Activated CD4-positive, alpha-beta T cell treated with anti-CD3 and anti-CD28 coated beads for 24 hours (primary cell): ENCODE results near the gene PIGU.
"Not testable (repeated sequence)": the region's sequence is repeated elsewhere in the genome, so short reads cannot be mapped to it uniquely, and the experiment has no call there.

ENCODE experiments used
- DNase-seq, 2 donors: peaks; one replicate each; pipeline ENCODE4 v3.0.0-alpha.2; 2020; ENCODE audit warnings: low read depth in 2 of 2

Gene PIGU

GRCh38 chr20:34621383-34622367, 55.2 kb downstream of the PIGU start:
- DNase-seq: no peak

- DNase-seq: no peak
Observed at GRCh38 chr20:34621036-34621343, 55.9 kb downstream of the PIGU start.

- no peak for DNase-seq
Observed at GRCh38 chr20:34618676-34619075, 58.2 kb downstream of the PIGU start.

- DNase-seq: not testable (repeated sequence)
Observed at GRCh38 chr20:34616913-34617312, 60.0 kb downstream of the PIGU start.

- DNase-seq: no peak
Observed at GRCh38 chr20:34615477-34615876, 61.4 kb downstream of the PIGU start.

GRCh38 chr20:34611976-34612375, 64.9 kb downstream of the PIGU start:
- not testable (repeated sequence) for DNase-seq

- no peak for DNase-seq
Observed at GRCh38 chr20:34607066-34607465, 69.8 kb downstream of the PIGU start.

GRCh38 chr20:34604980-34605788, 71.7 kb downstream of the PIGU start:
- DNase-seq: no peak

- no peak for DNase-seq
Observed at GRCh38 chr20:34600892-34601653, 75.8 kb downstream of the PIGU start.

GRCh38 chr20:34595377-34596184, 81.3 kb downstream of the PIGU start:
- no peak for DNase-seq

GRCh38 chr20:34586488-34587163, 90.3 kb downstream of the PIGU start:
- no peak for DNase-seq

- no peak for DNase-seq
Observed at GRCh38 chr20:34585019-34585418, 91.9 kb downstream of the PIGU start.

GRCh38 chr20:34583544-34583943, 93.3 kb downstream of the PIGU start:
- DNase-seq: no peak

- no peak for DNase-seq
Observed at GRCh38 chr20:34582911-34583310, 94.0 kb downstream of the PIGU start.

GRCh38 chr20:34582221-34582620, 94.7 kb downstream of the PIGU start:
- DNase-seq: no peak

- peak in 1 of 2 donors; percentile 7 for DNase-seq
Observed at GRCh38 chr20:34581341-34582184, 95.3 kb downstream of the PIGU start.

GRCh38 chr20:34579979-34580940, 96.6 kb downstream of the PIGU start:
- no peak for DNase-seq

GRCh38 chr20:34579191-34579978, 97.5 kb downstream of the PIGU start:
- no peak for DNase-seq
